SK-MEL-5 (cell line): Measurements from ENCODE around the gene SMPD4. TPM values are rescaled to one million over a fixed set of nuclear protein-coding genes. Genes with fewer than 3 reads are reported as not detected.
A peak's percentile ranks its signal among the peaks of the same experiment; 100 is the strongest.
"Not testable (repeated sequence)": the region's sequence is repeated elsewhere in the genome, so short reads cannot be mapped to it uniquely, and the experiment has no call there.

Experiments
- DNase-seq: peaks from one replicate; pipeline ENCODE4 v3.0.0-alpha.2; 2016; ENCODE audit warnings: low read depth, low spot score
- in situ Hi-C: cut with HindIII; loops from 2 replicates; pipeline ENCODE4 v1.10.0; 2016; ENCODE audit warnings: low sequenced_read_pairs, high pct_unique_total_duplicates, low pct_unique_long_range_greater_than_20kb
- total RNA-seq: library from RNA; depleted of rRNA; stranded (reverse); fragments of >200 nt; shearing (Covaris generic); gene quantifications from 2 replicates; pipeline ENCODE4 v1.2.3, GENCODE V29; 2014

The SMPD4 gene
- total RNA-seq, 1 experiment from 2014 or later = 16.1 TPM

DNA sequence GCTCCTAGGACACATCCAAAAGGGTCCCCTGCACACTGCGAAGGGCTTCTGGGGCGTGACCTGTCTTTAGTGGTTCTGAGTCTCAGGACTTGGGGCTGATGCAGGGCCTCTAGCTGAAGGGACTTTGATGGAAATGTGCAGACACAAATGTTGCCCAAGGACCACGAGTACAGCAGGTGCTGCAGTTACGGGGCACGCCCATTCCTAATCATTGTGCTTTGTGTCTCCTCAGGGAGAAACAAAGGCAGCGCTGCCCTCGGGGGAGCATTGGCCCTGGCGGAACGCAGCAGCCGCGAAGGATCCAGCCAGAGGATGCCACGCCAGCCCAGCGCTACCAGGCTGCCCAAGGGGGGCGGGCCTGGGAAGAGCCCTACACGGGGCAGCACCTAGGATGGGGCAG lies 8.8 kb upstream of the SMPD4 start:
- DNase-seq = no peak
- in situ Hi-C loops = no loop called here

DNA sequence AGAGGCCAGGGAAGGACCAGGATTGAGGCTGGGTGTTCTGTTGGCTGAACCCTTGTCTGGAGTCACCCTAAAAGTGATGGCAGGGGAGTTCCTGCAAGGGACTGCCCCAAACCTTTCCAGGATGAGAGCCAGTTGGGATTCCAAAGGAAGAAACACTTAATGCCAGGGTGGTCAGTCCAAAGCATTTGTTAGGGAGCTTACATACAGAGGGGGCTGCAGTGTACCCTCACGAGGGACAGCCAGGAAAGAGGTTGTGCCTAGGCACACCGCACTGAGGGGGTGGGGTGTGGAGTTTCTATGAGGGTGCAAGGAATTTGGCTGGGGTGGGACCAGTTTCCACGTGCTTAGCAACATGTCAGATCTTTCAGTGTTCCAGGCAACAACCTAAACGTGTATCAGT lies 7.6 kb upstream of the SMPD4 start:
- in situ Hi-C loops, DNase-seq: not testable (repeated sequence)

DNA sequence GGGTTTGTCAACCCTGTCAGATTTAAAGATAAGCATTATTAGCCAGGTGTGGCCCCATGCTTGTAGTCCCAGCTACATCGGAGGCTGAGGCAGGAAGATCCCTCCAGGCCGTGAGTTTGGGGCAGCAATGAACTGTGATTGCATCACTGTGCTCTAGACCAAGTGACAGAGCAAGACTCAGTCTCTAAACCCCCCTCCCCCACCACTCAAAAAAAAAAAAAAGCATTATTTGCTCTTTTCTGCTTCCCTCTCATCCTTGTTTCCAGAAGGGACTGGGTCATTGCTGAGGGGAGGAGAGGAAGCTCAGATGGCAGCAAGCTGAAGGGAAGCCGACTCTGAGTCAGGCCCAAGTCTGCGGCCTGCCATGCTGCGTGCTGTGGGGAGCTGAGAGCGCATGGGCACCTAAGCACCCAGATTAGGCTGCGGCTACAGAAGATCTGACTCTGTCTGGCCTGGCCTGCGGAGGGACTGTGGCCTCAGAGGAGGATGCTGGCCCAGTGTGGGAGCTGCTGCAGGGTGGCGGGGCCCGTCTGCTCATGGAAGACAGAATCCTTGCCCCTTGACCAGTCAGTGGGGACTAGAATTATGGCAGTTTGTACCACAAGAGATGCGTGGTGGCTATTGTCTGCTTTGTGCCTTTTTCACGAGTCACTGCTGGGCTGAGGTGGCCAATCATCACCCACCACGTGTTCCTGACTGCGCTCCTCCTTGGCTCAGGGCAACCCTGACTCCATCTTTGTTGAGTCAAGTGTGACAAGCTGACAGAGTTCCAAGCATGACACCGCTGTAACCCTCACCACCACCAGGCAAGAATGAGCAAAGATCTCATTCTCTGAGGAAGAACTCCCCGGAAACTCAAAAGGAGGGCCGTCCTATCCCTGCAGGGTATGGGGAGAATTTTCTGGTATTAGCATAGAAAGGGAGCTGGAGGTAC lies 6.7 kb upstream of the SMPD4 start:
- DNase-seq, in situ Hi-C loops: not testable (repeated sequence)

DNA sequence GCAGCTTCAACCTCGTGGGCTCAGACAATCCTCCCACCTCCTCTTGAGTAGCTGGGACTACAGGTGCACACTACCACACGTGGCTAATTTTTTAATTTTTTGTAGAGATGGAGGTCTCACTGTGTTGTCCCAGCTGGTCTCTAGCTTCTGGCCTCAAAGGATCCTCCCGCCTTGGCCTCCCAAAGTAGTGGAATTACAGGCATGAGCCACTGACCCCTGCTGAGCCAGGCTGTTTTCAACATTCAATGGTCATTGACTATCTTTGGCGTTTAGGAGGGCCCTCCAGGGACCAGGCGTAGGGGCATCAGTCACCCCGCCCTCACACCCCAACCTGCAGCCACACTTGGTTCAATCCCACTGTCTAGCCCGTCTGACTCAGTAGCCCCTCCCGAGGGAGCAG lies 5.9 kb upstream of the SMPD4 start:
- no peak for DNase-seq
- in situ Hi-C loops = no loop called here

DNA sequence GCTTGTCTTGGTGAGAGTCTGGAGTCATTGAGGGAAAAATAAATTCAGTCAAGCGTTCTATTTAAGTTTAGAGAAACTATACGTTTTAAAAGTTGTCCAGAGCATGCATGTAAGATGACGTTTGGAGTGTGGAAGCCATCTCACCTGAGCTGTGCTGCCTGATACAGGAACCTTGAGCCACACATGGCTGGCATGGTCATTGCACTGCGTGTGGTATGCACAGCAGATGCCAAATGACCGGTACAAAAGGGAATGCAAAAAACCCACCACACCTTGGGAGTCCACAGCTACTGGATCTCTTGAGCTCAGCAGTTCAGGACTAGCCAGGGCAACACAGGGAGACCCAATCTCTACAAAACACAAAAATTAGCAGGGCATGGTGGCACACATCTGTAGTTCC lies 5.0 kb upstream of the SMPD4 start:
- DNase-seq = no peak
- in situ Hi-C loops = no loop called here

DNA sequence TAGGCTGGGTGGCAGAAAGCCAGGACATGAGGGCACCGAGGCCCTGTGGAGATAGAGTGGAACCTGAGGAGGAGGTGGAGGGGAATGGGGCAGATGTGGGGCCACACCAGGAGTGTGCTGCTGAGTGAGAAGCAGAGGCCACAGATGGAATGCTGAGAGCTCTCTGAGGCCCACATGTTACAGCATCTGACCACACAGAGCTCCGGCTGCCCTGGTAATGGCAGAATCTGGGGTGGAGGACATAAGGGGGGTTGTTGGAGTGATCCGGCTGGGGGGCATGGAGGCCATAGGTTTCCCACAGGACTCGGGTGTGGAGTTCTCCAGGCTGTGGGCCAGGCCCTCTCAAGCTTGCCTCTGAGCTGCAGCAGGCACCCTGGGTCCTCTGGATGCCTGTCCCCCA lies 4.5 kb upstream of the SMPD4 start:
- in situ Hi-C loops = no loop called here
- DNase-seq = no peak

DNA sequence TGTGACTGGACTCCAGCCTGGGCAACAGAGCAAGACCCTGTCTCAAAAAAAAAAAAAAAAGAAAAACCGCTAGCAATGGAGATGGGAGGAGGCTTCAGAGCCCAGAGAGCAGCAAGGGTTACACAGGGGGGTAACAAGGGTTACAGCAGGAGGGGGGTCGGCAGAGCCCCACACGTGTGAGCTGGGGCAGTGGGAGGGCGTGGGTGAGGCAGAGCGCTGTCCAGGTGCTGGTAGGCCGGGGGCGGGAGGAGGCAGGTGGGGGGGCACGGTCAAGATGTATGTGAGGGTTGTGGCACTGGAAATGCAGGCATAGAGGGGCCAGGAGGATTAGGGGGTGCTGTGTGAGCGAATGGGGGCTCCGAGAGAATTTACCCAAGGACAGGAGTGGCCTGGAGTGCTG lies 4.0 kb upstream of the SMPD4 start:
- DNase-seq = no peak
- in situ Hi-C loops = no loop called here

DNA sequence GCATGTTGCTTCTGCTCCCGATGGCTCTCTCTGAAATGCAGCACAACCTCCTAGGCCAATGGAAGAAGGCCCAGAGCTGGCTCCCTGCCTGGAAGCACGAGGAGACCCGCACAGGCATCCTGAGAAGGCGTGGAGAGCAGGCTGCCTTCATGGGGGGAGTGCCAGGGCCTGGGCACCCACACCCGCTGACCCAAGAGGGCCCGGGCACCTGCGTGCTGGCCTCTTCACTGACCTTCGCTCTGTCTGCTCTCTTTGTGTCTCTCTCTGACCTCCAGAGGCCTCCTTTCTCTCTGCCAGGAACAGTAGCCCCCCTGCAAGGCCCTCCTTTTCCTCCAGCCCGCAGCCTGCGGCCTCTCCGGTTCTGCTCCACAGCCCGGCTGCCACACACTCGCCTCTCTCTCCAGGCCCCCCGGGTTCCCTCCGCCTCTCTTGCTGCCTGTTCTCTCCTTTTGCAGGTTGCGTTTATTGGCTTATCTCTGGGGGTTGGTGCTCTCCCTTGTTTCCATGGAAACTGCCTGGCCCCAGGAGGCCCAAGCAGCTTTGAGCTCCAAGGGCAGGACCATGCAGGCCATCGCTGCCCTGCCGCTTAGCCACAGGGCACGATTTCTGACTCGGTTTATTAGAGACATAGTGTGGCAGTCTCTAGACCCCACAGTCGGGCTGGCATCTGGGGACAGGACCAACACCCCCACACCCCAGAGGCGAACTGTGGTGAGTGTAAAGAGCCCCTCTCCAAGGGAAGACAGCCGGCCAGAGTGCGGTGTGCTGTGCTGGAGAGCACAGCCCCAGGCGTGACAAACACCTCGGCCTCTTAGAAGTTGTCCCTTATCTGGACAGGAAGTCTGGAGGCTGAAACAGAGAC lies 2.3 kb upstream of the SMPD4 start:
- in situ Hi-C loops = no loop called here
- no peak for DNase-seq

DNA sequence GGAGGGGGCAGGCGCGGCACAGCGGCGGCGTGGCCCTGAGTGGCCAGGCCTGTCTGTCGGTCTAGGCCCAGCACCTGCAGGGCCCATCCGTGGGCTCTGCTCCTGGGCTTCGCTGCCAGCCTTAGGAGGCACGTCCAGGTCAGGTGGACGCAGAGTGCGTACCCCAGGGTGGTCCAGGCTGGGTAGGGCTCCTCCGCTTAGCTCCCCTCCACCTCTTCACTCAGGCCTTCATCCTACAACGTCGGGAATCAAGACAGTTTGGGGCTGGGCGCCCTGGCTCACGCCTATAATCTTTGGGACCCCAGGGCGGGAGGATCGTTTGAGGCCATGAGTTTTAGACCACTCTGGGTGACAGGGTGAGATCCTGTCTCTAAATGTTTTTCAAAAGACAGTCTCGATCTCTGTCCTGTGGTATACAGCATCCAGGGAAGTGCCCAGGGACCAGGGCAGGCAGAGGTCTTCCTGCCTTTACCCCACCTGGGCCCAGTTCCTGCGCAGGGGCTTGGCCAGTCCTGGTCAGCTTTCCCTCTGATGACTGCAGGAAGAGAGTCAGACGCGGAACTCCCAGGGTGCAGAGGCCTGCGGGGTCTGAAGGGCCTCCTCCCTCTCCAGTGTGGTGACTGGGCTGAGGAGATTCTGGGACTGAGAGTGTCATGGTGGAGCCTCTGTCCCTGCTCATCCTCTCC lies 1.6 kb upstream of the SMPD4 start:
- DNase-seq, in situ Hi-C loops: not testable (repeated sequence)

DNA sequence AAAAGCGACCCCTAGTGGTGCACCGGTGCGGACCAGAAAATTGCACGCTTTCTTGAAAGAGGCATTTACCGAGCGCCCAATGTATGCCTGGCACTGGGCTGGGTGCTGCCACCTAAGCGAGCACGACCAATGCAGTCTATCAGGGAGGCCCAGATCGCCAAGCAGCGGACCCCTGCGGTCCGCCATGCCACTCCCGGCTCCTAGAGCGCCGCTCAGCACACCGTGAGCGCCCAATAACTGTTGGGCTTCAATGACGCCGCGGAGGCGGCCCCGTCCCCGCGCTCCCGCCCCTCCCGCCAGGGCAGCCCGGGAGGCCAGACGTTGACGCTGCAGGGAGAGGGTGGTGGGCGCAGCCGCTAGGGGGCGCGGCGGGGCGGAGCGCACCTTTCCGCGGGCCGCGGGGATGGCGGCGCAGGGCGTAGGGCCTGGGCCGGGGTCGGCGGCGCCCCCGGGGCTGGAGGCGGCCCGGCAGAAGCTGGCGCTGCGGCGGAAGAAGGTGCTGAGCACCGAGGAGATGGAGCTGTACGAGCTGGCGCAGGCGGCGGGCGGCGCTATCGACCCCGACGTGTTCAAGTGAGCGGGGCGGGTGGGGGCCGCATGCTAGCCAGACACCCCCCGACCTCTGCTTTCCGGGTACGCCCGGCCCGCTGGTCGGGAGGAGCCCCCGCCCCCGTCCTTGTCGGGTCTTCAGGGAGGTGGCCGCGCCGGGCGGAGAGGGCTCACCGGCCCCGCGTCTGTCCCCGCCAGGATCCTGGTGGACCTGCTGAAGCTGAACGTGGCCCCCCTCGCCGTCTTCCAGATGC lies 679 bp upstream of the SMPD4 start, which contains the start of gene MZT2B:
MZT2B (plus strand) TSS at position 383 of the 803 bp plus-strand sequence; CDS start at position 404, 21 bp downstream.
- in situ Hi-C loops = not testable (repeated sequence)
- peak; percentile 79 for DNase-seq

DNA sequence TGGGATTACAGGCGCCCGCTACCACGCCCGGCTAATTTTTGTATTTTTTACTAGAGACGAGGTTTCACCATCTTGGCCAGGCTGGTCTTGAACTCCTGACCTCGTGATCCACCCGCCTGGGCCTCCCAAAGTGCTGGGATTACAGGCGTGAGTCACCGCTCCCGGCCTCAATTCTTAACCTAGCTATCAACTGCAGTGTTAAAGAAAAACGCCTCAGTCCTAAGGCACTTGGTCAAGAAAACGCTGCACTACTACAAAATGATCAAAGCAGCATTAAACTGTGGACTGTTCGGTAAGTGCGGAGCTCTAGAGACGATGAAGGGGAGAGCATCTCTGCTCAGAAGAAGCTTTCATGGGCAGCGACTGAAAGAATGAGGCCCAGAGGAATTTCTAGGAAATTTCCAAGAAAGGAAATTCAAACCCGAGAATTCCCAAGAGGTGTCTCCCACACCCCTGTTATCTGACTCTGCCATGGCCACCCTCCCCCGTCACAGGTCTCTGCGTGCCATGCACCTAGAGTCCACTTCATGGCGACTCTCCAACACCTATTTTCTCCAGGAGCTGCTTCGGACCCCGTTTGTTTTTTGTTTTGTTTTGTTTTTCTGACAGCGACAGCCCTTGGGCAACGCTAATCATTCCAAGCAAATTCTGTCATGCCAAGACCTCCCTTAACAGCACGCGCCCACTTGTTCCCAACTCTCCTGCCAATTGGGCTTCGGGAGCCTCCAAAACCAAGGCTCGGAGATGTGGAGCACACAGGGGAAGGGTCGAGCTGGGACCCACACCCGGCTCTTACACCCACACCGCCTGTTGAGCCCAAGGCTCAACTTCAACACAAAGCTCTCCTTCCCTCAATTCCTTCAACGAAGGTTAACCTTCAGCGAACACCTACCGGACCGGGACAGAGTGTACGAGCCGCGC lies 738 bp downstream of the SMPD4 start:
- DNase-seq, in situ Hi-C loops: not testable (repeated sequence)

DNA sequence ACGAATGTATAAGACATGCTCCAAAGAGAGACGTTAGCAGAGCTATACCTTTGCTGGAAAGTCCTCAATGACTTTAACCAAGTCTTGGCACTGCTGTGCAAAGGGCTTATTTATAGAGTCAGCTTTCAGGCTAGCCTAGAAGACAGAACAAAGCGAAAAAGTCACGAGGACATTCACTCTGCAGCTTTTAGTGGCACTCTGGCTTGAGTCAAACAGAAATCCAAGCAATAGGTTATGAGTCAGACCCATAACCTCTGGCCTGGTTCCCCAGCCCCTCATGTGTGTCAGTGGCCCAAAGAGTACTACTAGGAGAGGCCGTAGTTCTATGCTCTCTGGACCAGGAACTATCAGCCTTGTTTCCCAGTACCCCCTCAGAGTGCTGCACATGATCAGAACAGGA lies 6.5 kb downstream of the SMPD4 start:
- in situ Hi-C loops, DNase-seq: not testable (repeated sequence)

DNA sequence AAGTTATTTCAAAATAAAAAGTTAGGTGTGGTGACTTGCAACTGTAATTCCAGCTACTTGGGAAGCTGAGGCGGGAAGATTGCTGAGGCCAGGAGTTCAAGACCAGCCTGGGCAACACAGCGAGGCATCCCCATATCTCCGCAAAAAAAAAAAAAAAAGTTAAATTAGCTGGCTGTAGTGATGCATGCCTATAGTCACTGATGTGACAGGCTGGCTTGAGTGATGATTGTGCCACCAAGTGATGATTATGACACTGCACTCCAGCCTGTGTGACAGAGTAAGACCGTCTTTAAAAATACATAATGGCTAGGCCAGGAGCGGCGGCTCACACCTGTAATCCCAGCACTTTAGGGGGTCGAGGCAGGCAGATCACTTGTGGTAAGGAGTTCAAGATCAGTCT lies 11.5 kb downstream of the SMPD4 start:
- no peak for DNase-seq
- in situ Hi-C loops = no loop called here

DNA sequence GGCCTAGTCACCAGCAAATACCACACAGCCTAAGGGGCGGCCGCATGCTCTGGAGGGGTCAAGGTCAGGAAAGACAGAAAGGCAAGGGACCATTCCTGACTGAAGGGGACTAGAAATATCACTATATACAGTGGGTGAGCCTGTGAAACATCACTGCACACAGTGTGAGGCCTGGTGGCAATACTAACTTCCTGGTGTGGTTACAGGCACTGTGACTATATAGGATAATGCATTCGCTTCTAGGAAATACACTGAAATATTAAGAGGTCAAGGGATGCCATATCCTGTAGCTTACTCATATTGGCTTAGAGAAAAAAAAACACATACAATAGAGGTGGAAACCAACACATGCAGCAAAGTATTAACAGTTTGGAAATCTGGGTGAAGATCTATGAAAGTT lies 12.2 kb downstream of the SMPD4 start:
- in situ Hi-C loops, DNase-seq: not testable (repeated sequence)

DNA sequence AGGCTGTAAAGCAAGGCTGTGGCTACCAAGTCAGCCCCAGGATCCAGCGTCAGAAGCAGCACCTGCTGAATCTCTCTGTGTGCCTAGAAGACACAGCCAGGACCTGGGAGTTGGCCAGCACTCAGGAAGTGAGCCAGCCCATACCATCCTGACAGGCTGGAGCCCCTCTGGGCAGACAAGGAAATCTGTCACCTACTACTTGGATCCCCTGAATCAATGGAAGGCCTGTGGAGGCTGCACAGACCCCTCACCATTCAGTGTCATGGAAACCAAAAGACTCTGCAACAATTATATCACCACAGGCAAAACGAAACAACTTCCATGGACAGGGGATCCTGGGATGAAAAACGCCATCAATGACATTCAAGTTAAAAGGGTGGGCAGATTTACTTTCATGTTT lies 14.8 kb downstream of the SMPD4 start:
- DNase-seq, in situ Hi-C loops: not testable (repeated sequence)

DNA sequence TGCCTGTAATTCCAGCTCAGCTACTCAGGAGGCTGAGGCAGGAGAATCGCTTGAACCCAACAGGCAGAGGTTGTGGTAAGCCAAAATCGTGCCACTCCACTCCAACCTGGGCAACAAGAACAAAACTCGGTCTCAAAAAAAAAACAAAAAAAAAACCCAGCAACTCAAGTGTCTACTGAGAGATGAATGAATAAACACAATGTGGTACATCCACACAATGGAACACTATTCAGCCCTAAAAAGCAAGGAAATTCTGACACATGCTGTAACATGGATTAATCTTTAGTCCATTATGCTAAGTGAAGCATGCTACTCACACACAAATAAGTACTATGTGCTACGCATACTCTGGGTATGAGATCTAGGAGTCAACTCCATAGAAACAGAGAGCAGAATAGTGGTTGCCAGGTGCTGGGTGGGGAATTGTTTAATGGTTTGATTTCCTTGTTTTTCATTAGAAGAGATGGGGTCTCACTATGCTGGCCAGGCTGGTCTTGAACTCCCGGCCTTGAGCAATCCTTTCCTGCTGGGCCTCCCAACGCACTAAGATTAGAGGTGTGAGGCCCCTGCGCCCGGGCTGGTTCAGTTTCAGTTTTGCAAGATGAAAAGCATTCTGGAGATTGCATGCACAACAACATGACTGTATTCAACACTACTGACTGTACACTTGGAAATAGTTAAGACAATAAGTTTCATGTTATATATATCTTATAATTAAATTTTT lies 15.9 kb downstream of the SMPD4 start:
- DNase-seq = no peak
- in situ Hi-C loops = no loop called here
